IMR-90 (cell line): ENCODE measurements around the gene RBKS. TPM values are rescaled to one million over a fixed set of nuclear protein-coding genes. Genes with fewer than 3 reads are reported as not detected.

Experiments
- ATAC-seq: fragments of 200-7000 bp; cut with Tn5 transposase; 2 replicates; pipeline ENCODE4 v1.9.1; 2020; ENCODE audit warnings: low read depth, mild to moderate bottlenecking, moderate library complexity
- BruUV-seq: library from RNA; stranded (reverse); fragments of 400-500 nt; replicated peaks from 2 replicates; lab custom pipeline; 2021; lab: Mats Ljungman, UMichigan
- CTCF ChIA-PET: fragments of 300-600 bp; formaldehyde crosslinking; extraction: SDS; loops from one replicate; lab custom pipeline; 2021; ENCODE audit warnings: antibody characterized with exemption; lab: Yijun Ruan, JAX
- POLR2A ChIA-PET: fragments of 300-600 bp; sonication (Branson Sonifier 250); formaldehyde crosslinking; loops from one replicate; lab custom pipeline; 2022; ENCODE audit warnings: antibody characterized with exemption; ENCODE audit not compliant: unreplicated experiment; lab: Charles Lee
- DNase-seq: peaks from one replicate; pipeline ENCODE4 v3.0.0; 2013
- H2AFZ ChIP-seq: replicated peaks from 2 replicates; pipeline ENCODE3; 2013; ENCODE audit warnings: low read length, mild to moderate bottlenecking; ENCODE audit not compliant: poor library complexity
- H2AK5ac ChIP-seq: 2 replicates; pipeline ENCODE4 v1.6.1; 2013; ENCODE audit warnings: low read depth, low read length, inconsistent platforms
- H2AK9ac ChIP-seq: replicated peaks from 2 replicates; pipeline ENCODE3; 2013; ENCODE audit warnings: mild to moderate bottlenecking, low read depth, low read length, moderate library complexity; ENCODE audit not compliant: poor library complexity
- H2BK120ac ChIP-seq: 2 replicates; pipeline ENCODE4 v1.6.1; 2013; ENCODE audit warnings: low read depth, low read length, inconsistent platforms
- H2BK15ac ChIP-seq: 3 replicates; pipeline ENCODE4 v1.6.1; 2013; ENCODE audit warnings: low read depth, low read length, inconsistent platforms
- H2BK20ac ChIP-seq: 2 replicates; pipeline ENCODE4 v1.6.1; 2013; ENCODE audit warnings: low read depth, mild to moderate bottlenecking, inconsistent platforms, low read length, moderate library complexity
- H2BK5ac ChIP-seq: 2 replicates; pipeline ENCODE4 v1.6.1; 2013; ENCODE audit warnings: mild to moderate bottlenecking, low read depth, low read length, inconsistent platforms; ENCODE audit not compliant: poor library complexity, severe bottlenecking
- H3K14ac ChIP-seq: replicated peaks from 2 replicates; pipeline ENCODE4 v1.6.1; 2013; ENCODE audit warnings: low read depth, low read length, inconsistent platforms
- H3K18ac ChIP-seq: 2 replicates; pipeline ENCODE4 v1.6.1; 2013; ENCODE audit warnings: low read depth, low read length, control low read depth
- H3K23ac ChIP-seq: 2 replicates; pipeline ENCODE4 v1.6.1; 2013; ENCODE audit warnings: low read depth, low read length, inconsistent platforms
- H3K27ac ChIP-seq: 2 replicates; pipeline ENCODE4 v1.5.1; 2013; ENCODE audit warnings: mild to moderate bottlenecking, control low read depth, low read length; ENCODE audit not compliant: insufficient read depth
- H3K27me3 ChIP-seq: 2 replicates; pipeline ENCODE4 v1.6.1; 2013; ENCODE audit warnings: low read length; ENCODE audit not compliant: control insufficient read depth, insufficient read depth
- H3K36me3 ChIP-seq: 2 replicates; pipeline ENCODE4 v1.6.1; 2013; ENCODE audit warnings: low read length, mixed read lengths; ENCODE audit not compliant: control insufficient read depth, insufficient read depth
- H3K4ac ChIP-seq: 2 replicates; pipeline ENCODE4 v1.6.1; 2013; ENCODE audit warnings: low read depth, low read length, inconsistent platforms
- H3K4me1 ChIP-seq: 2 replicates; pipeline ENCODE4 v1.6.1; 2013; ENCODE audit warnings: low read length, mixed read lengths; ENCODE audit not compliant: control insufficient read depth, insufficient read depth
- H3K4me2 ChIP-seq: 2 replicates; pipeline ENCODE4 v1.6.1; 2013; ENCODE audit warnings: low read depth, mild to moderate bottlenecking, control low read depth, low read length, moderate library complexity
- H3K4me3 ChIP-seq: 2 replicates; pipeline ENCODE4 v1.5.1; 2013; ENCODE audit warnings: low read depth, mild to moderate bottlenecking, control low read depth, low read length, moderate library complexity; ENCODE audit not compliant: insufficient read depth
- H3K56ac ChIP-seq: 2 replicates; pipeline ENCODE4 v1.6.1; 2013; ENCODE audit warnings: low read length, inconsistent platforms; ENCODE audit not compliant: insufficient read depth; ENCODE audit errors: extremely low read depth
- H3K79me1 ChIP-seq, 2 experiments: 2 replicates each; pipeline ENCODE4 v1.6.1; 2013; ENCODE audit warnings: low read length in 2 of 2, inconsistent platforms in 1 of 2, low read depth in 1 of 2
- H3K9ac ChIP-seq: 2 replicates; pipeline ENCODE4 v1.6.1; 2013; ENCODE audit warnings: low read depth, low read length, control low read depth
- H3K9me1 ChIP-seq: 2 replicates; pipeline ENCODE4 v1.6.1; 2013; ENCODE audit warnings: low read length, inconsistent platforms; ENCODE audit not compliant: insufficient read depth
- H3K9me3 ChIP-seq: 2 replicates; pipeline ENCODE4 v1.6.1; 2013; ENCODE audit warnings: low read length; ENCODE audit not compliant: control insufficient read depth, insufficient read depth
- H4K20me1 ChIP-seq: 2 replicates; pipeline ENCODE4 v1.6.1; 2013; ENCODE audit warnings: low read length, inconsistent platforms; ENCODE audit not compliant: insufficient read depth
- H4K5ac ChIP-seq: 2 replicates; pipeline ENCODE4 v1.6.1; 2013; ENCODE audit warnings: mild to moderate bottlenecking, low read depth, low read length, control low read depth
- H4K8ac ChIP-seq, 2 experiments: 2 replicates each; pipeline ENCODE4 v1.6.1; 2013; ENCODE audit warnings: low read depth in 2 of 2, low read length in 2 of 2, control low read depth in 1 of 2, inconsistent platforms in 1 of 2
- H4K91ac ChIP-seq: 2 replicates; pipeline ENCODE4 v1.6.1; 2013; ENCODE audit warnings: low read depth, low read length, inconsistent platforms; ENCODE audit not compliant: insufficient read depth
- CHD1 ChIP-seq: IDR thresholded peaks from 2 replicates; pipeline ENCODE4 v1.6.1; 2012; ENCODE audit warnings: low read depth, low read length, improper control_type of control experiment
- CTCF ChIP-seq: conservative IDR thresholded peaks from 2 replicates; pipeline ENCODE4 v1.5.1; 2012; ENCODE audit warnings: mild to moderate bottlenecking, low read depth, low read length, improper control_type of control experiment
- MXI1 ChIP-seq: IDR thresholded peaks from 2 replicates; pipeline ENCODE4 v1.6.1; 2012; ENCODE audit warnings: low read depth, mild to moderate bottlenecking, low read length, moderate library complexity, borderline replicate concordance
- NFE2L2 ChIP-seq: fragments of 150-350 bp; IDR thresholded peaks from 2 replicates; pipeline ENCODE4 v1.6.1; 2016; ENCODE audit warnings: low read depth, mild to moderate bottlenecking, low read length
- RAD21 ChIP-seq: IDR thresholded peaks from 2 replicates; pipeline ENCODE4 v1.6.1; 2012; ENCODE audit warnings: low read length, improper control_type of control experiment
- SMC3 ChIP-seq: fragments of 150-350 bp; IDR thresholded peaks from 2 replicates; pipeline ENCODE4 v1.6.1; 2016; ENCODE audit warnings: low read depth, mild to moderate bottlenecking, antibody characterized with exemption, low read length, moderate library complexity
- WGBS, 2 experiments: methylation state at CpG; one replicate each; pipeline versions ENCODE4 v1.1.5 to v1.1.7; 2013; ENCODE audit warnings: missing lambda C conversion rate in 2 of 2; ENCODE audit not compliant: insufficient read length in 1 of 2; ENCODE audit errors: extremely low coverage in 2 of 2; 5-methylcytosine and 5-hydroxymethylcytosine counted together
- dilution Hi-C: fragments of 300-500 bp; cut with HindIII; formaldehyde crosslinking; loops from one replicate; pipeline ENCODE4 v1.14.3; 2018; ENCODE audit warnings: low sequenced_read_pairs; ENCODE audit not compliant: unreplicated experiment
- in situ Hi-C: fragments of 300-500 bp; cut with MboI; formaldehyde crosslinking; loops from 3 replicates; pipeline ENCODE4 v1.14.3; 2019; ENCODE audit warnings: low sequenced_read_pairs, inconsistent platforms, mixed read lengths
- intact Hi-C: fragments of 100-400 bp; cut with micrococcal nuclease; formaldehyde crosslinking; loops from 2 replicates; pipeline ENCODE4 v1.10.0; 2022
- polyA plus RNA-seq, 3 experiments: library from polyadenylated mRNA; depleted of rRNA; stranded (reverse); fragments of >200 nt; gene quantifications; 2 replicates each; pipeline ENCODE4 v1.2.3, GENCODE V29; 2012; ENCODE audit warnings: low replicate concordance in 1 of 3
- total RNA-seq: library from RNA; depleted of rRNA; stranded (reverse); fragments of >200 nt; gene quantifications from 2 replicates; pipeline ENCODE4 v1.2.3, GENCODE V29; 2012
- TF ChIP-seq, protein P1 (sequence below): fragments of 150-350 bp; IDR thresholded peaks from 2 replicates; pipeline ENCODE4 v1.6.1; 2017; ENCODE audit warnings: mild to moderate bottlenecking, antibody characterized with exemption, low read length, low read depth

The RBKS gene
- total and polyA plus RNA-seq, 2 of the 4 experiments (the other 2 are of a cell fraction), result 1.1 to 1.4 TPM

- BruUV-seq, result no TSS peak
- no peak overlapping the region for H2BK15ac ChIP-seq
- no peak overlapping the region for H3K56ac ChIP-seq
- H3K9ac ChIP-seq, result no peak overlapping the region
- H3K14ac ChIP-seq, result no peak overlapping the region
- no peak overlapping the region for H2AFZ ChIP-seq
- H2BK5ac ChIP-seq, result no peak overlapping the region
- no peaks in the 10 kb centered on the region for H3K9me1 ChIP-seq
- no peak overlapping the region for H2AK5ac ChIP-seq
- H3K36me3 ChIP-seq, result no peaks in the 10 kb centered on the region
- in situ Hi-C loops (no loop called here), intact Hi-C loops (no loop called here), dilution Hi-C loops (no loop called here)
- no peak overlapping the region for H3K27ac ChIP-seq
- no peaks in the 10 kb centered on the region for H3K27me3 ChIP-seq
- H4K5ac ChIP-seq, result no peak overlapping the region
- no CpG with 5 or more reads among the region's 5 CpGs for WGBS, 2 experiments
- CTCF ChIA-PET, result no interaction called here
- no peak overlapping the region for H4K8ac ChIP-seq
- no peak overlapping the region for H2BK120ac ChIP-seq
- no peak overlapping the region for H3K4me2 ChIP-seq
- POLR2A ChIA-PET, result no interaction called here
- TF ChIP-seq NFE2L2 (no peak), MXI1 (no peak), CHD1 (no peak), SMC3 (no peak), CTCF (no peak), RAD21 (no peak)
- TF ChIP-seq, protein P1, sequence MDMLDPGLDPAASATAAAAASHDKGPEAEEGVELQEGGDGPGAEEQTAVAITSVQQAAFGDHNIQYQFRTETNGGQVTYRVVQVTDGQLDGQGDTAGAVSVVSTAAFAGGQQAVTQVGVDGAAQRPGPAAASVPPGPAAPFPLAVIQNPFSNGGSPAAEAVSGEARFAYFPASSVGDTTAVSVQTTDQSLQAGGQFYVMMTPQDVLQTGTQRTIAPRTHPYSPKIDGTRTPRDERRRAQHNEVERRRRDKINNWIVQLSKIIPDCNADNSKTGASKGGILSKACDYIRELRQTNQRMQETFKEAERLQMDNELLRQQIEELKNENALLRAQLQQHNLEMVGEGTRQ, result no peak
- no peak overlapping the region for H3K4me3 ChIP-seq
- H4K91ac ChIP-seq, result no peak overlapping the region
- no peak overlapping the region for H2BK20ac ChIP-seq
- H3K79me1 ChIP-seq, result no peaks in the 10 kb centered on the region
- H3K23ac ChIP-seq, result no peak overlapping the region
- H4K20me1 ChIP-seq, result no peaks in the 10 kb centered on the region
- H3K4ac ChIP-seq, result no peak overlapping the region
- no peaks in the 10 kb centered on the region for H3K9me3 ChIP-seq
- no peak overlapping the region for H3K18ac ChIP-seq
- H3K4me1 ChIP-seq, result no peaks in the 10 kb centered on the region
- ATAC-seq (no peak), DNase-seq (no peak)
- no peak overlapping the region for H2AK9ac ChIP-seq
Observed at GRCh38 chr2:27823135-27823534, 67.1 kb downstream of the RBKS start.
